GM12865 (cell line): Measurements from ENCODE around the gene NDUFV2.

Experiments
- DNase-seq: peaks from one replicate; pipeline ENCODE4 v3.0.0; 2010; ENCODE audit warnings: low read depth
- H3K4me3 ChIP-seq: 2 replicates; pipeline ENCODE4 v1.5.1; 2011; ENCODE audit warnings: mild to moderate bottlenecking, low read depth, low read length, control low read depth
- TF ChIP-seq, protein P1 (sequence below): IDR thresholded peaks from 2 replicates; pipeline ENCODE4 v1.5.1; 2011; ENCODE audit warnings: low read length, control low read depth, low read depth, inconsistent platforms; ENCODE audit not compliant: insufficient read depth; ENCODE audit errors: missing control alignments

NDUFV2 gene

GRCh38 chr18:9117980-9118841 is 15.7 kb downstream of the NDUFV2 start:
- DNase-seq = peak; percentile 69
- TF ChIP-seq, protein P1, sequence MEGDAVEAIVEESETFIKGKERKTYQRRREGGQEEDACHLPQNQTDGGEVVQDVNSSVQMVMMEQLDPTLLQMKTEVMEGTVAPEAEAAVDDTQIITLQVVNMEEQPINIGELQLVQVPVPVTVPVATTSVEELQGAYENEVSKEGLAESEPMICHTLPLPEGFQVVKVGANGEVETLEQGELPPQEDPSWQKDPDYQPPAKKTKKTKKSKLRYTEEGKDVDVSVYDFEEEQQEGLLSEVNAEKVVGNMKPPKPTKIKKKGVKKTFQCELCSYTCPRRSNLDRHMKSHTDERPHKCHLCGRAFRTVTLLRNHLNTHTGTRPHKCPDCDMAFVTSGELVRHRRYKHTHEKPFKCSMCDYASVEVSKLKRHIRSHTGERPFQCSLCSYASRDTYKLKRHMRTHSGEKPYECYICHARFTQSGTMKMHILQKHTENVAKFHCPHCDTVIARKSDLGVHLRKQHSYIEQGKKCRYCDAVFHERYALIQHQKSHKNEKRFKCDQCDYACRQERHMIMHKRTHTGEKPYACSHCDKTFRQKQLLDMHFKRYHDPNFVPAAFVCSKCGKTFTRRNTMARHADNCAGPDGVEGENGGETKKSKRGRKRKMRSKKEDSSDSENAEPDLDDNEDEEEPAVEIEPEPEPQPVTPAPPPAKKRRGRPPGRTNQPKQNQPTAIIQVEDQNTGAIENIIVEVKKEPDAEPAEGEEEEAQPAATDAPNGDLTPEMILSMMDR = no peak
- peak overlapping the region; percentile 51 for H3K4me3 ChIP-seq

GRCh38 chr18:9120796-9121195 is 18.3 kb downstream of the NDUFV2 start:
- TF ChIP-seq, protein P1 = no peak
- H3K4me3 ChIP-seq = no peak overlapping the region
- DNase-seq = peak; percentile 59

DNA sequence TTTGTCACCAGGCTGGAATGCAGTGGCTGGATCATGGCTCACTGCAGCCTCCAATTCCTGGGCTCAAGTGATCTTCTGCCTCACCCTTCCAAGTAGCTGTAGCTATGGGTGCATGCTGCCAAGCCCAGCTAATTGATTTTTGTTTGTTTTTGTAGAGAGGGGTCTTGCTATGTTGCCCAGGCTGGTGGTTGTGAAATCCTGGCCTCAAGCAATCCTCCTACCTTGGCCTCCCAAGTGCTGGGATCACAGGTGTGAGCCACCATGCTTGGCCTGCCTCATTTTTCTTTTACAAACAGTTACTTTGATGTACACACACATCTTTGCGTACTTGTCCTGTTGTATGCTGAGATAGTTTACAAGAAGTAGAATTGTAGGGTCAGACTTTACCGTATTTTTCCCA is 21.0 kb downstream of the NDUFV2 start:
- TF ChIP-seq, protein P1 = no peak
- no peak for DNase-seq
- H3K4me3 ChIP-seq = no peak overlapping the region

- TF ChIP-seq, protein P1 = no peak
- no peak for DNase-seq
- H3K4me3 ChIP-seq = no peak overlapping the region
Measured at GRCh38 chr18:9124824-9125223, 22.3 kb downstream of the NDUFV2 start.

GRCh38 chr18:9126337-9126736 is 23.8 kb downstream of the NDUFV2 start:
- TF ChIP-seq, protein P1 = no peak
- H3K4me3 ChIP-seq = no peak overlapping the region
- no peak for DNase-seq

- H3K4me3 ChIP-seq = no peak overlapping the region
- no peak for DNase-seq
- TF ChIP-seq, protein P1 = no peak
Measured at GRCh38 chr18:9130195-9130594, 27.7 kb downstream of the NDUFV2 start.

DNA sequence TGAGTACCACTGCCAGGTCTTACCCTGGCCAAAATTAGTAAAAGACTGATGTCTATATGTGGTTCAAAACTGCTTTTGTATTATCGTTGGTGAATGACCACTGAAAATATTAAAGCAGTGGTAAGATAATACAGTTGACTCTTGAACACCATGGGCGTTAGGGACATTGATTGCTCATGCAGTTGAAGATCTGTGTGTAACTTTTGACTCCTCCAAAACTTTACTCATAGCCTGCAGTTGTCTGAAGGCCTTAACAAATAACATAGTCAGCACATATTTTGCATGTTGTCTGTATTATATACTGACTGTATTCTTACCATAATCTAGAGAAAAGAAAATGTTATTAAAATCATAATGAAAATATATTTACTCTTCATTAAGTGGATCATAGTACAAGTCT is 28.3 kb downstream of the NDUFV2 start:
- TF ChIP-seq, protein P1 = no peak
- no peak overlapping the region for H3K4me3 ChIP-seq
- DNase-seq = no peak
